Left lung (tissue), 14 donors: ENCODE data around the gene KRTAP16-1. TPM values are rescaled to one million over a fixed set of nuclear protein-coding genes. Genes with fewer than 3 reads are reported as not detected.
A peak's percentile ranks its signal among the peaks of the same experiment; 100 is the strongest.
"Not testable (repeated sequence)": the region's sequence is repeated elsewhere in the genome, so short reads cannot be mapped to it uniquely, and the experiment has no call there.

Experiments
- ATAC-seq: fragments of 200-7000 bp; cut with Tn5 transposase; one replicate; pipeline ENCODE4 v1.9.1; 2020; ENCODE audit warnings: moderate library complexity
- DNase-seq, 4 donors: peaks; one replicate each; pipeline ENCODE4 v3.0.0-alpha.2; 2013 to 2020
- H3K27ac ChIP-seq, 2 donors: fragments of 200-600 bp; sonication (generic) in 1 of 2; one replicate each; pipeline versions ENCODE4 v1.5.0 to v1.8.0; 2020 to 2021
- H3K27me3 ChIP-seq, 2 donors: fragments of 200-600 bp; sonication (generic) in 1 of 2; one replicate each; pipeline versions ENCODE4 v1.5.0 to v1.8.0; 2020 to 2021
- H3K36me3 ChIP-seq, 2 donors: fragments of 200-600 bp; sonication (generic) in 1 of 2; one replicate each; pipeline versions ENCODE4 v1.5.0 to v1.8.0; 2020 to 2021
- H3K4me1 ChIP-seq, 2 donors: fragments of 200-600 bp; one replicate each; pipeline ENCODE4 v1.8.0; 2021
- H3K4me3 ChIP-seq, 2 donors: fragments of 200-600 bp; sonication (generic) in 1 of 2; one replicate each; pipeline versions ENCODE4 v1.5.0 to v1.8.0; 2020 to 2021; ENCODE audit warnings: mild to moderate bottlenecking in 1 of 2
- H3K9me3 ChIP-seq, 2 donors: fragments of 200-600 bp; sonication (generic) in 1 of 2; one replicate each; pipeline versions ENCODE4 v1.5.0 to v1.8.0; 2020 to 2021
- CTCF ChIP-seq, 2 donors: fragments of 200-600 bp; sonication (generic) in 1 of 2; IDR thresholded peaks; one replicate each; pipeline versions ENCODE4 v1.5.0 to v1.8.0; 2021; ENCODE audit warnings: antibody characterized with exemption in 2 of 2
- intact Hi-C, 2 donors: fragments of 100-400 bp; cut with DNase I; formaldehyde crosslinking; loops; one replicate each; pipeline versions ENCODE4 v1.11.2 to v1.14.2; 2022
- long read RNA-seq, 12 donors: library from polyadenylated mRNA in 2 of 12; unstranded in 2 of 12; transcript quantifications; one replicate each; pipeline ENCODE4 v2.0.0 and lab custom pipeline, GENCODE V29; 2019 to 2026
- polyA plus RNA-seq, 6 donors: library from polyadenylated mRNA; unstranded; fragments of 120-200 nt; gene quantifications; one replicate each; pipeline ENCODE4 v1.2.1, GENCODE V29; 2013; ENCODE audit not compliant: insufficient read length in 6 of 6
- total RNA-seq, 2 donors: library from RNA; stranded (reverse); fragmentation: NEBNext Ultra II Directional; extraction: Animal tissue kit (Norgen Biotek cat#: 25700); gene quantifications; one replicate each; pipeline ENCODE4 v1.2.1, GENCODE V29; 2021
- donor health status: DM: no; HTN: yes; CAD: no.
- donor health status: DM: no; HTN: no; CAD: no.

KRTAP16-1 gene, protein sequence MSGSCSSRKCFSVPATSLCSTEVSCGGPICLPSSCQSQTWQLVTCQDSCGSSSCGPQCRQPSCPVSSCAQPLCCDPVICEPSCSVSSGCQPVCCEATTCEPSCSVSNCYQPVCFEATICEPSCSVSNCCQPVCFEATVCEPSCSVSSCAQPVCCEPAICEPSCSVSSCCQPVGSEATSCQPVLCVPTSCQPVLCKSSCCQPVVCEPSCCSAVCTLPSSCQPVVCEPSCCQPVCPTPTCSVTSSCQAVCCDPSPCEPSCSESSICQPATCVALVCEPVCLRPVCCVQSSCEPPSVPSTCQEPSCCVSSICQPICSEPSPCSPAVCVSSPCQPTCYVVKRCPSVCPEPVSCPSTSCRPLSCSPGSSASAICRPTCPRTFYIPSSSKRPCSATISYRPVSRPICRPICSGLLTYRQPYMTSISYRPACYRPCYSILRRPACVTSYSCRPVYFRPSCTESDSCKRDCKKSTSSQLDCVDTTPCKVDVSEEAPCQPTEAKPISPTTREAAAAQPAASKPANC
- not detected for total RNA-seq
- polyA plus RNA-seq, result not detected
- long read RNA-seq, donor 1, result 0 reads
- long read RNA-seq, donor 2, result 0 reads
- long read RNA-seq, donor 3, result 0 reads
- long read RNA-seq, donor 4, result 0 reads
- long read RNA-seq, donor 5, result 0 reads
- long read RNA-seq, donor 6, result 0 reads
- long read RNA-seq, donor 7, result 0 reads
- long read RNA-seq, donor 8, result 0 reads
- long read RNA-seq, donor 9, result 0 reads
- long read RNA-seq, donor 10, result 0 reads
- long read RNA-seq, donor 11, result 0 reads
- long read RNA-seq, donor 12, result 0 reads

DNA sequence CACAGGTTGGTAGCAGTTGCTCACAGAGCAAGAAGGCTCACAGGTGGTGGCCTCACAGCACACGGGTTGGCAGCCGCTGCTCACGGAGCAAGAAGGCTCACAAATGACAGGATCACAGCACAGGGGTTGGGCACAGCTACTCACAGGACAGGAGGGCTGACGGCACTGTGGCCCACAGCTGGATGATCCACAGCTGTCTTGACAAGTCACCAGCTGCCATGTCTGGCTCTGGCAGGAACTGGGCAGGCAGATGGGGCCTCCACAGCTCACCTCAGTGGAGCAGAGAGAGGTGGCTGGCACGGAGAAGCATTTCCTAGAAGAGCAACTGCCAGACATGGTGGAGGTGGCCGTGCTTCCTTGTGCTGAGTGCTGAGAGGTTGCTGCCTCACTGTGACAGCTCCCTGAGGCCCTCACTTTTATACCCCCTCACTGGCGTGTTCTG is at the start of gene KRTAP16-1:
KRTAP16-1 (minus strand) TSS at position 392 of the 442 bp plus-strand sequence; CDS start at position 336, 56 bp downstream.
- Histone ChIP-seq H3K4me3 (peak within 1 kb of the TSS in 1 of 2 donors; percentile 11), H3K36me3 (no peaks in the 10 kb centered on the region), H3K27me3 (peaks cover 0 to 21% of the 10 kb centered on the region in 2 donors), H3K4me1 (peaks cover 0 to 19% of the 10 kb centered on the region in 2 donors), H3K9me3 (no peaks in the 10 kb centered on the region), H3K27ac (peak within 1 kb of the TSS in 1 of 2 donors; percentile 84)
- intact Hi-C loops, result no loop called here
- DNase-seq (peak in 1 of 4 donors; percentile 69), ATAC-seq (no peak)
- TF ChIP-seq CTCF (IDR thresholded peaks at IDR 0.05), result no peak

DNA sequence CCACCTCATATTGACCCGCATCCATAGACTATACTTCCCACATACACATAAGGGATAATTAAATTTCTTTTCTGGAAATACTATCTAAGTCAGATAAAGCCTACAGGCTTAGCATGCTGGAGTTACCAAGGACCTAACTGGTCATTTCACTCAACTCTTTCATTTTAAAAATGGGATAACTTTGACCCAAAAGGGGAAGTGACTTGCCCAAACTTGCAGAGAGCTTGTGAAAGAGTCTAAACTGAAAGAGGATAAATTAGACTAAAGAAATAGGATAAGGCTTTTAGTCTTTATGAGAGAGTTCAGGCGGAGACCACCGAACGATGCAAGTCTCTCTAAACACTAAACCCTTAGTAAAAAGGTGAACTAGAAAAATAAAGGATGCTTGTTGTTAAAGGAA is 45.4 kb upstream of the KRTAP16-1 start:
- Histone ChIP-seq H3K4me3 (no peak overlapping the region), H3K27ac (no peak overlapping the region), H3K4me1 (no peaks in the 10 kb centered on the region), H3K27me3 (no peaks in the 10 kb centered on the region), H3K36me3 (no peaks in the 10 kb centered on the region), H3K9me3 (no peaks in the 10 kb centered on the region)
- no peak for TF ChIP-seq CTCF (IDR thresholded peaks at IDR 0.05)
- DNase-seq (no peak), ATAC-seq (no peak)
- intact Hi-C loops, result no loop called here

DNA sequence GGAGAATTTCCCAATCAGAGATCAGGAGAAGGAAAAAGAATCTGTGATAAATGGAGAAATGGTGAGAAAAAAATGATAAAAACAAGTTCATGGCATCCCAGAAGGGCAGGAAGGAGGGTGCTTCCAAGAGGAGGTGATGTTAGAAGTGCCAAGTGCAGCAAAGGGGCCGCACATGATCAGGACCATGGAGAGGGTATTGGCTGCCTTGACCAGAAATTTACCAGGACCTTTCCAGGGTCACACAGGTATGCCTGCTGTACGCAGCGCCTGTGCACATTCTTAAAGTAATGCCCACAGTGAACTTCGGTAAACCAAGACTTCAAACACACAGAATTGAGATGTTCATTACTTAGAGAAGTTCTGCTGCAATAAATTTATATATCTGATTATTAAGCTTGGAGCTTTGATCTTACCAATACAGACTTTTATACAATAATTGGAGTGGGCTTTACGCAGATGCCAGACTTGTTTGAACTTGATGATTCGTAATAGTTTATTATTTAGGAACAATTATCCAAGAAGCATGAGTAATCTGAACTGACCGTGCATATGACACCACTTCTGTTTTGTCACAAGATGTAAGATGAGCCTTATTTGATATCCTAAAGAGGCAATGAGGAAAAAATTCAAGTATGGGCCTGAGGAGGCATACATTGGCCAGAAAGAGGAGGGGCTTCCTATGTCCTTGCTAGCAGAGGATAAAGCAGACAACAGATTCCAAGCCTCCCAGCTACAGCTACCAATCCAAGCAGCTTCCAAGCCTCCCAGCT is 43.7 kb upstream of the KRTAP16-1 start:
- H3K9me3 ChIP-seq, result no peaks in the 10 kb centered on the region
- DNase-seq, result no peak
- no peak for ATAC-seq
- no peaks in the 10 kb centered on the region for H3K27me3 ChIP-seq
- no peaks in the 10 kb centered on the region for H3K36me3 ChIP-seq
- H3K27ac ChIP-seq, result no peak overlapping the region
- H3K4me1 ChIP-seq, result no peaks in the 10 kb centered on the region
- TF ChIP-seq CTCF (IDR thresholded peaks at IDR 0.05), result no peak
- H3K4me3 ChIP-seq, result no peak overlapping the region
- intact Hi-C loops, result no loop called here

DNA sequence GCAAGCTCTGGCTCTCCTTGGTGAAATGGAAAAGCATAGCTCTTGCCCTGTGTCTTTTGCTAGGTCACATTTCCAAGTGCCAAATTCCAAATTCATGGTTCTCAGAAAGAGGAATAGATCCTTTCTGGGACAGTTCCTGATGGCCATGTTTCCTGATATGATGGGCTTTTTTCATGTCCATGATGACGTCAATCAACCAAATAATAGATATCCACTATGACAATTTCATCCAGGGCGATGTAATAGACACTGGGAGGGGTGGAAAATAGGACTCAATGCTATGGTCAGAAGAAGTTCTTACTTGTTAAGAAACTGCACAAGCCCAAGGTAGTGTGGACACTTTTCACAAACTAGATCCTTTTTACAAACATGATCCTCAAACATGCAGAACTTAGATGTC is 42.1 kb upstream of the KRTAP16-1 start:
- no peaks in the 10 kb centered on the region for H3K4me1 ChIP-seq
- intact Hi-C loops, result no loop called here
- TF ChIP-seq CTCF (IDR thresholded peaks at IDR 0.05), result no peak
- H3K36me3 ChIP-seq, result no peaks in the 10 kb centered on the region
- no peak for ATAC-seq
- H3K27ac ChIP-seq, result no peak overlapping the region
- no peak overlapping the region for H3K4me3 ChIP-seq
- no peaks in the 10 kb centered on the region for H3K27me3 ChIP-seq
- DNase-seq, result no peak
- H3K9me3 ChIP-seq, result no peaks in the 10 kb centered on the region

DNA sequence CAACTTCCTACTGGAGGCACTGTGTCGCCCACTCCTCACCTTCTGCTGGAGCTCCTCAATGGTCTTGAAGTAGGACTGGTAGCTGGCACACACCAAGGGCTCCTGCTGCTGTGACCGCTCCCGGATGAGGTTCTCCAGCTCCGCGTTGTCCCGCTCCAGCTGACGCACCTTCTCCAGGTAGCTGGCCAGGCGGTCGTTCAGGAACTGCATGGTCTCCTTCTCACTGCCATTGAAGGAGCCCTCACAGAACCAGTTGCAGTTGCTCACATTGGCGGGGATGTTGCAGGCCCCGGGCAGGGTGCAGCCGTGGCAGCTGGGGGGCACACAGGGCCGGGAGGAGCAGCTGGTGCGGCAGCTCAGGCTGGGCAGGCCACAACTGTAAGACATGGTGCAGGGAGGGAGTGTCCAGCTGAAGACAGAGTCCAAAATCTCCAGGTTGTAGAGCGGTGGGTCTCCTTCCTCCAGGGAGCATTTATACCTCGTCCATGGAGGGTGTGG is 41.3 kb upstream of the KRTAP16-1 start, which contains the start of gene KRT33A:
KRT33A (minus strand) TSS at position 448 of the 498 bp plus-strand sequence; CDS start at position 387, 61 bp downstream.
- not testable (repeated sequence) for ATAC-seq, H3K9me3 ChIP-seq

More for the DNA sequence above, 41.3 kb upstream of the KRTAP16-1 start, which contains the start of gene KRT33A:
- H3K4me3 ChIP-seq, H3K27ac ChIP-seq, H3K27me3 ChIP-seq, H3K36me3 ChIP-seq, DNase-seq, H3K4me1 ChIP-seq, intact Hi-C loops: not testable (repeated sequence)
